GM18870 (cell line): ENCODE results near the gene EEFSEC.

Experiments
- ATAC-seq: cut with Tn5 transposase; IDR thresholded peaks from one replicate; pipeline ENCODE4 v1.9.1; 2021; ENCODE audit warnings: moderate library complexity; ENCODE audit not compliant: unreplicated experiment

EEFSEC gene

GRCh38 chr3:128381609-128382008 lies 228.3 kb downstream of the EEFSEC start:
- no peak for ATAC-seq

DNA sequence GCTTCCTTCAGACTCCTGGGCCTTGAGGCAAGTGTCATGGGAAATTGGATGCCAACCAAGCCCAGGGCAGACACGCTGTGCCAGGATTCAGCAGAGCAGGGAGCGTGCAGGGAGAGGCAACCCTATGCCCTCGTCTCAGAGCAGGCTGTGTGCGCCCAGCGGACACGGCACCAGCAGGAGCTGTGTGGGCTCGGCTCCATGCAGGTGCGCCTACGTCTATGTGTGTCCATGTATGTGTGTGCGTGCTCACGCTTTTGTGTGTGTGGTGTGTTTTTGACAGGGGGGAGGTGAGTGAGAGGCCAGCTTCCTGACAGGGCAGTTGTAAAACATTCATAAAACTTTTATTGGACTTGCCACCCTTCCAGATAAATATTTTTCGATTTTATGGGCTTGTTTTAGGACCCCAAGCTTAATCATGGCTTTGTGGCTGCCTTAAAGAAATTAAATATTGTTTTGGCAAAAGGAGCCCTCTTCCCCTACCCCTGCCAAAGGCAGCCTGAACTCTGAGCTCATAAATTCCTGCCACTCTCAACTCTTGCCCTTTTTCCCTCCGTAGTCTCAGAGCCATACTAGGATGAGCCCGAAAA lies 229.0 kb downstream of the EEFSEC start:
- ATAC-seq, result no peak

- ATAC-seq, result no peak
Observed at GRCh38 chr3:128383316-128384235, 230.3 kb downstream of the EEFSEC start.

DNA sequence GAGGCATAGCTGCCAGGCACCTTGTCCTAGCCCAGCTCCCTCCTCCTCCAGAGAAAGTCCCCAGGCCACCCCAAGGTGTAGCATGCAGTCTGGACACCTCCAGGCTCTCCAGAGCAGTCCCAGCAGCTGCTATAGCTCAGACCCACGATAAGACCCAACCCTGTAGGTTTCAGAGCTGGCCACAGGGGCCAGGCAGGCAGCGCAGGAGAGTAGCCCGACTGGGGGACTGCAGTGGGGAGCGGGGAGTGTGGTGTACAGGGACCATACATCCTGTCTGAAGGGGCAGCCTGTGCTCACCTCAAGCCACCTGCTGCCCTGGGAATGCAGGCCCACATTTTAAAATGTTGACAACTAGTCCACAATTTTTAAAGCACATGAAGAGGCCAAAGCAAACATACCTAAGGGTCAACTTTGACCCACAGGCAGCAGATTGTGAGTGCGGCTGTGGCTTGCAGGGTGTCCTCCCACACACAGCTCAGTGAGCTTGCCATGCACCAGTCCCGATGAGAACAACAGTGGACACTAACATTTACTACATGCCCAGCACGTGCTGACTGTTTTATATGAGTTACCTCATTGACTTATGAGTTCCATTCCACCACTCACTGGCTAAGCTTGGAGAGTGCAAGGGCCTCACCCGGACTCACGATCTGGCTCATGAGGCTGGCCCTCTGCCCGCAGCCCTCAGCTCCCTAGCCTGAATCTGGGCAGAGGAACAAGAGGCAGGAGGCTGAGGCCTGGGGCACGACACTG lies 232.0 kb downstream of the EEFSEC start:
- no peak for ATAC-seq

- ATAC-seq, result no peak
Observed at GRCh38 chr3:128388932-128389331, 235.7 kb downstream of the EEFSEC start.

- no peak for ATAC-seq
Observed at GRCh38 chr3:128390867-128391266, 237.6 kb downstream of the EEFSEC start.

DNA sequence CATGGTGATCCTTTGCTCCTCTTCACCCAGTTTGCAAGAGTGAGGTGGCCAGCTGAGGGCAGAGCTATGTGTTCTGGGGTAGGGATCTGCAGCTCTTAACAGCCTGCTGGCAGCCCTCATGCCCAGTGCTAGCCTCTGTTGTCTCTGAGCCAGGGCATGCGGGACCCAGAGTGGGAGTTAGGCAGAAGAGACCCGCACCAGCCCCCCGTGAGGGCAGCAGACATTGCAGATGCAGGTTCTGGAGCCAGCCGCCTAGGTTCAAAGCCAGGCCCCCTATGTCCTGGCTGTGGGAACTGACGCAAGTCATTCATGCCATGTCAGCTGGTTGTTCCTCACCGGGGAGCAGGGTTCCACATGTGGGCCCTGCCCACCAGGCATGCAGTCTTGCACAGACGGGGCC lies 238.7 kb downstream of the EEFSEC start:
- no peak for ATAC-seq

DNA sequence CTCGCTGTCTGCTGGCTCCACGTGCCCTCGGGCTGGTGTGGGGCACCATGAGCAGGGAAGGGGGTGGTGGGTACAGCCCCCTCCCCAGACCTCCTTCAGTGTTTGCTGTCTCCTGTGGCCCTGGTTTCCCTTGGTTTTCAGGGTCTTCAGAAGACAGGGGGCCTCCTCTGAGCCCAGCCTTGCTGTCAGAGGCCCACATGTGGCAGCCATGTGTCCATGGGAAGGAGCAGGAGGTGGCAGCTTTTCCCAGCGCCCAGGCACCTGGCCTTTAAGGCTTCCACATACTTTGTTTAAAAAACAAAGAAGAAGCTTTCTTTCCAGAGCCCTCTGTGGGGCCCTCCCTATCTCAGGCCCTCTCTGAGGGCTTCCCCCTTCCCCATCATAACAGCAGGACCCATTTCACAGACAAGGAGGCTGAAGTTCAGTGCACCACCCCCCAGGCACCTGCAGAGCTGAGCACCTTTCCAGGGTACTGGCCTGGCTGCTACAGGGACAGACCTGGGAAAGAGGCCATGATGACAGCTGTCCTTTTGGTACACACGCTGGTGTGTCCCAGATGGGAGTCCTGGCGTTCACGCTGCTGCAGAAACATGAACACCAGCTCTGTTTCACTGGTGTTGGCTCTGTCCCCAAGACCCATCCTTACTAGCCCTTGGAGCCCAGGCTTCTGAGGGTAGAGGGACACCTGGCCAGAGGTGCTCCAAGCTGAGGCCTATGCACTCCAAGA lies 239.7 kb downstream of the EEFSEC start:
- ATAC-seq, result no peak

DNA sequence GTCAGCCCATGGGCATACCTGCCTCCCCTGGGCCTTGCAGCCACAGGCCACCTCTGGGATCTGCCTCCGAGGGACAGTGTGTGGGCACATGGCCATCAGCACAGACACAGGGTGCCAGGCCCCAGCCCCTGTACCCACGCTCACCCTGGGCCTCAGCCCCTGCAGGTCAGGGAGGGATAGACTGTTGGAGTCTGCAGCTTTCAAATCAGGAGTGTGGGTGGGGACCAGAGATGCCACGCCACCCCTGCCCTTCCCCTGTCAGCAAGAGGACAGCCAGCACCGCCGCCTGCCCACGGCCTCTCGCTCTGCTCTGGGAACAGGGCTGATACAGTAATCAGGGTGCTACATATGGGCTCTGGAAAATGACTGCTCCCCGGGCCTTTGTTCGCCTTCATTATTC lies 240.8 kb downstream of the EEFSEC start:
- no peak for ATAC-seq

DNA sequence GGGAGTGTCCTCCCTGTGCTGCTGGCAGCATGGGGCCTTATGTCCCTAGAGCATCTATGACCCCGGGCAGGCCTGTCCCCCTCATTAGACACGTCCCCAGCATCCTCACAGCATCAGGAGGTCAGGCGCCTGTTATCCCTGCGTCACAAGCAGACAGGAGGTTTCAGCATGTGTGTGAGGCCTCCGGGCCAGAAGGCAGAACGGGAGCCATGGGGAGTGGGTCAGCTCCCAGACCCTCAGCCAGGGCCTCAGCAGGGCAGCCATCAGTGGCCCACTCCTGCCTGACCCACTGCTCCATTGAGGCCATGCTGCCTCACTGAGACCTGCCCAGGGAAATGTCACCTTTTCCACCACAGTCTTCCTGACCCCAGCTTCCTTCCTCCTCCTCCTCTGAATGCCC lies 241.8 kb downstream of the EEFSEC start:
- ATAC-seq, result no peak

DNA sequence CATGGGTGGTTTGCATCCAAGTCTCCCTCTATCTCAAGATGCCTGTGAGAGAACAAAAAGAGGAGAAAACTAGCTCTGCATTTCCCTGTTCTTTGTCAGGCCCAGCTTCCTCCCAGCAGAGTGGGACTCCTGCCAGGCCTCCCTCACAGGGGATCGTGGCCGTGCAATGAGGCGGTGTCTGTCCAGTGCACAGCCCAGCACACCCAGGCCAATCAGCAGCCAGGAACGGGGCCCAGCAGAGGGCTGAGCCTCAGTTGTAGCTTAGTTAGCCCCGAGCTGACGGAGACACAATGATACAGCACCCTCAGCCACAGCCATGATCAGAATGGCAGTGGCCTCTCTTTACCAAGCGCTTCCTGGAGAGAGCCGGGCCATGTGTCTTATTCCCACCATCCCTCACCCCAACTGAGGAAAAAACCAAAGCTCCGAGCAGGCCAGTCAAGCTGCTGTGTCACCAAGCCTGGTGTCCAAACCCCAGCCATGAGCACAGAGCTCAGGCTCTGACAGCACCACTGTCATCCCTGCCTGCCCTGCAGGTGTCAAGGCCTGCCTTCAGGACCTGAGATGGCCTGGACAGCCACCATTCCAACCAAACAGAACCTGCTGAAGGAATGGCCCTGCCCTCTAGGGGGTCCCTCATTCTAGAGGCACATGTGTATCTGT lies 242.3 kb downstream of the EEFSEC start:
- ATAC-seq, result no peak

- no peak for ATAC-seq
Observed at GRCh38 chr3:128397484-128397883, 244.2 kb downstream of the EEFSEC start.

- ATAC-seq, result no peak
Observed at GRCh38 chr3:128398586-128398985, 245.3 kb downstream of the EEFSEC start.

DNA sequence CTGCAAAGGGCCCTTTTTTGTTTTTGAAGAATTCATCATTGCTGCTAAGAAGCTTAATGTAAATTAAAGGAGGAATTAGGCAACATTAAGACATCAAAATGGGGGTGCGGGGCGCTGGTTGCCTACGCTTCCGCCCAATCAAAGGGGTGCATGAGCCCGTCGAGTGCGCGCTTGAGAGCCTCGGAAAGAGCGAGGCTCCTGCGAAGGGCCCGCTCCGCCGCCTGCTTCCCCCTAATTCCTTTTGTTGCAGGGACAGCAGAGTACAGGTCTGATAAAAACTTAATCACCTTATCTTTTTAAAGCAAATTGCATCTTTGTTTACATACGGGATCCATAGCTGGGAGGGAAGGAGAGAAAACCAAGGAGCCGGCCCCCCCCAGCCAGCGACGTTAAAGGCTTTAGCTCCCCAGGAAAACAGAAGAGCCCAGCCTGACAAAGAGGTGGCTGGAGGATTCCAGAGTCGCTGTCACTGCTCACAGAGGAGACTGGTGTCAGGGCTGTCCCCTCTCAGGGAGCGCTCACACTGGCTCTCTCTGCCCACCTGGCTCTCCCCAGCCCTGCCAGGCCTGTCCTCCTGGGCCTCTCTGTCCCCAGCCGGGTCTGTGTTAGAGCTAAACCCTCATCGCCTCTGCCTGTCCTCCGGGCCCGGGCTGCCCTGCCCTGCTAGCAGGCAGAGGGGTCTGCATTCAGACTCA lies 246.1 kb downstream of the EEFSEC start:
- no peak for ATAC-seq

GRCh38 chr3:128400671-128401070 lies 247.4 kb downstream of the EEFSEC start:
- ATAC-seq, result no peak

GRCh38 chr3:128402319-128402718 lies 249.0 kb downstream of the EEFSEC start:
- ATAC-seq, result no peak

DNA sequence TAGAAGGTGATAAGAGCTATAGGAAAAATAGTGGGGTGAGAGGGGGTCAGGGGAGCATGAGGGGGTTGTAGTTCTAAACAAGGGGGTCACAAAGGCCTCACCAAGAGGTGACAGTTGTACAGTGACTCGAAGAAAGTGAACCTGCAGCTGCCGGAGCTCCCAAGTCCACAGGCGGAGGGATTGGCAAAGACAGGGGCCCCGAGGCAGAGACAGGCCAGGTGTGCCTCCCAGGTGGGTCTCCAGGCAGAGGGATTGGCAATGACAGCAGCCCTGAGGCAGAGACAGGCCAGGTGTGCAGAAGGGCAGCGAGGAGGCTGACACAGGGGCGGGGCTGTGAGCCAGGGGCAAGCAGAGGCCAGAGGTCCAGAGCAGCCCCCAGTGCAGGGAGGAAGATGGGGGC lies 249.7 kb downstream of the EEFSEC start:
- no peak for ATAC-seq

- no peak for ATAC-seq
Observed at GRCh38 chr3:128404276-128405068, 251.2 kb downstream of the EEFSEC start.
